GM10847 (cell line): Measurements from ENCODE around the gene ATXN1.

Experiments used
- POLR2A ChIP-seq: IDR thresholded peaks from 2 replicates; pipeline ENCODE4 v1.6.1; 2011; ENCODE audit not compliant: insufficient read length; ENCODE audit errors: extremely low read depth

Gene ATXN1

GRCh38 chr6:16756660-16757255 lies 4.5 kb downstream of the ATXN1 start:
- no peak for TF ChIP-seq POLR2A

- no peak for TF ChIP-seq POLR2A
Observed at GRCh38 chr6:16755544-16755943, 5.7 kb downstream of the ATXN1 start.

GRCh38 chr6:16754876-16755275 lies 6.4 kb downstream of the ATXN1 start:
- TF ChIP-seq POLR2A: no peak

- TF ChIP-seq POLR2A: no peak
Observed at GRCh38 chr6:16754274-16754673, 7.0 kb downstream of the ATXN1 start.

DNA sequence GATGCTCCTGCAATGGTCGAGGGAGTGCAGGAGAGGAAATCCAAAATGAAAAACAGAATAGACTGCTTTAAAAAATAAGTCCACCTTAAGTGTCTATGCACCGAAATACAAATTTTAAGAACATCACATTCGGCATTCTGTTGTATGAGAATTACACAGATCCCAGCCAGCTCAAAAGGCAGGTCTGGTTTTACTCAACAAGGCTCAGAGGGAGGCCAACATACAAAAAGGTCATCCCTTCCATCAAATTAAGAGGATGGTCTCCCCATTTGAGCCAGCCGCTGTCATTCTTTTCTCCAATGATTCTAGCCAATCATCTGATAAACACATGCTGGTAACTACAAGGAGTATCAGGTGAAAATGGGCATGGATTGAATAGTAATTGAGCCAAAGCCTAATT lies 7.9 kb downstream of the ATXN1 start:
- no peak for TF ChIP-seq POLR2A

GRCh38 chr6:16752206-16752866 lies 8.9 kb downstream of the ATXN1 start:
- TF ChIP-seq POLR2A: no peak

DNA sequence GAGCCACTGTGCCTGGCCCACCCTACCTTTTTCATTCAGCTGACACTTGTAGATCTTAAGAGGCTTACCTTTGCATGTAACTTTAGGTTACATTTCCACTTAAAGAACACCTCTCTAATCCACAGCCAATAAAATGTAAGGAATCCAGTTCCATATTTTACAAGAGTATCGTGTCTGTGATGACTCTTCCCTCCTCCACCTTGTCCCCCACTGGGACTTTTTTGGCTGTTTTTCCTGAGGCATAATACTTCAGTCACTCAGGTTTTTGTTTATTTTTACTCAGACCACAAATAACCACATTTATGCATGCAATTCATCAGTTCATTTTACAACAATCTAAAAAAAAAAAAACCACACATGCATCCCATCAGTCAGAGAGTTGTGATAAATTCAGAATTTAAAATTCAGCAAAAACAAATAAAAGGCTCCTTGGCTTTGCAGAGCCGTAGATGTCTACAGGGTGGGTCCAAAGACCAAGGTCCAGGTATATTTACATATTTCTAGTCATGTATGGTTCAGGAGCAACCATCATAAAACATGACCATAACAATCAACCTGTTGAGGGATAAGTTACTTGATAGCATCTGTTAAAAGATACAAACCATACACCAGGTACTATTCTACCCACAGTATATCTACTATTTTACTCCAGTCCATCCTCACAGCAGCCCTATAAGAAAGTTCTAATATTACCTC lies 9.9 kb downstream of the ATXN1 start:
- TF ChIP-seq POLR2A: no peak

DNA sequence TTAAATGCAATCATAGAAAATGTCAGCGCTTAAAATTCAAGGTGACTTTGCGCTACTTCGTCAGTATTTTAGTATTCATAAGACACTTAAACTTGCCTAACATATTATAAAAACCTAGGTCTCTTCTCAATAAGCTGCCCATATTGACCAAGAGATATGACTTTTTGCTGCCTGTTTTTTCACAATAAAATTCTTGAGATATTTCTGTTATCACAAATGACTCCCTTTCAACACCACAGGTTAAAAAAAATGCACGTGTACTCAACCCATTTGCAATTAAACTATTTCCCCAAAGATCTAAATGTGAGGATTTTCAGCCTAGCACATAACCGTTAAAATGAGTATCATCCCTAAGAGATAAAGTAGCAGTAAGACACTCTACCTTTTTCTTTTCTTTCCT lies 10.7 kb downstream of the ATXN1 start:
- TF ChIP-seq POLR2A: no peak

- TF ChIP-seq POLR2A: no peak
Observed at GRCh38 chr6:16749516-16750485, 11.5 kb downstream of the ATXN1 start.

DNA sequence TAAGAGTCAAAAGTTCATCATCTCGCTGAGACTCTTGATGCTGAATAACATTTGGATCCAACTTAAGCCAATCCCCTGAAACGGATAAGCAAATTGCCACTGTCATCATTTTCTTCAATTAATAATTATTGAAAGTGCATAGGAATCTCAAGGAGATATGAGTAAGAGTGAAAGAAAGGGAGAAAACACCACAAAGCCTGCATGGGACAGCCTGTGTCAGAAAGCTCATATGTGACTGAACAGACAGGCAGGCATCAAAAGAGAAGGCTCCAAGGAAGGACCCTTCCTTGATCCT lies 13.3 kb downstream of the ATXN1 start:
- no peak for TF ChIP-seq POLR2A

DNA sequence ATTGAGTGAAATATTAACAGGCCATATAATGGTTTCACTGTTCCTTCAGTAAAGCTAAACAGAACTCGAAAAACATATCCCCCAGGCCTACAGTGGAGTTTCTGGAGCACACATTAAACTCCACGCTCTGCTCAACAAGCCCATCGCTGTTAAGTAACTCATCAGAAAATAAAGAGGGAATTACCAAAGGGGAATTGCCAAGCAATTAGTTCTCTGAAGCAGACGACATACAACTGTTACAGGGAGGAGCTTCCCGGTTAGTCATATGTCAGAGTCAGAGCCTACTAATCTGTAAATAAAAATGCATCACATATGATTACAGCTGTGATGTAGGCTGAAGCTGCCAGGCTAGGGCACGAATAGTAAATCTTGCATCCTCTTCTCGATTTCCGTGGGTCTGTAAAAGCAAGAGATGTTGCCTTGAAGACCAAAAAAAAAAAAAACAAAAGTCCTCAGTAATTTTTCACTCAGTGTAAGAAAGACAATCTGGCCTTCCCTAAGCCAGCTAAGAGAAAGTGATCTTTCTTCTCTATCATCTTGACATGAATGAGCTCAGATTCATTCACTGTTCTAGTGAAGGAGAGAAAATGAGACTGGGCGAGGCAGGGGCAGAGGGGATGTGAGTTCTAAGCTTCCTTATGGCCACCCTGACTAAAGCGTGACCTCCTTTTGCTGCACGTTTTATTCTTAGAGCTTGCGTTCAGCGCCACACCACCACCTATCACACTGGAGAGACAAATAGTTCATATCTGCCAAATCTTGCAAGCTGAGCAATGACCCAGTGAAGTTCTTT lies 13.8 kb downstream of the ATXN1 start:
- TF ChIP-seq POLR2A: no peak

DNA sequence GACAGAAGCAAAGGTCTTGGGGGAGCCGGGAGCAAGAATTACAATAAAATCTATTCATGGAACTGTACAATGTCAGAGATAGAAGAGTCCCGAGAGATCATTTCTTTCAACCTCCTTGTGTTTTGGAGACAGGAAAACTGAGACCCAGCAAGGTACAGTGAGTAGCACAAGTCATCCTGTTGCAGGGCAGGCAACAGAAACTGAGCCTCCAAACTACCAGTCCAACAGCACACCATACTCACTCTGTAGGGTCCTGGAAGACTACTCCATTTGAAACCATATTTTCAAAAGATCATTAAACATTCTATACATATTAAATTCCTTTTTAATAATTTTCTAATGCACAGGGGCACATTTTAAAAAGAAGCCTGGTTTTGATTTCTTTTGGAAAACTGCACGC lies 14.4 kb downstream of the ATXN1 start:
- TF ChIP-seq POLR2A: no peak

GRCh38 chr6:16746401-16746800 lies 14.9 kb downstream of the ATXN1 start:
- no peak for TF ChIP-seq POLR2A

GRCh38 chr6:16743664-16744210 lies 17.5 kb downstream of the ATXN1 start:
- TF ChIP-seq POLR2A: no peak
